Body of pancreas (tissue), 4 donors: Measurements from ENCODE around the gene RPL41.

Source experiments
- POLR2A ChIP-seq, 3 donors: fragments of 450-650 bp; IDR thresholded peaks; one replicate each; pipeline ENCODE4 v1.6.1; 2016; ENCODE audit warnings: antibody characterized with exemption in 3 of 3, mild to moderate bottlenecking in 2 of 3
- TF ChIP-seq, protein P1 (sequence below), 7 experiments: fragments of 450-650 bp in 4 of 7; fragments of 200-600 bp in 3 of 7; sonication (generic) in 3 of 7; IDR thresholded peaks; one replicate each; pipeline ENCODE4 v1.5.1; 2016 to 2019; ENCODE audit warnings: antibody characterized with exemption in 7 of 7

DNA sequence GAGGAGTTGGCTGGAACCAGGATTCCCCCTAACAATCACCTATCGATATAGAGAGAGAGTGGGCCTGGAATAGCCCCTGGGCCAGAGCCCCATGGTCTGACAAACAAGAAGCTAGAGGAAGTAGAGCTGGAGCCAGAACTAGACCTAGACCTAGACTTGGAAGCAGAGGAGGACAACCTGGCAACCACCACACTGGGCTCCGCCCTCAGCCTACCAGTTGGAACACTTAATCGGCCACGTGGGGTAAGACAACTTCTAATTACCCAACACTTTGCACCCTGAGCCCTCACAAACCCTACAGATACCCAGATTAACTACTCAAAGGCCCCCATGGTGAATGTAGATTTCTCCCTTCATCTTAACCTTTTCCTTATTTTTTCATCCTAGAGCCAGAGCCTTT is 16.6 kb upstream of the RPL41 start:
- TF ChIP-seq, protein P1, sequence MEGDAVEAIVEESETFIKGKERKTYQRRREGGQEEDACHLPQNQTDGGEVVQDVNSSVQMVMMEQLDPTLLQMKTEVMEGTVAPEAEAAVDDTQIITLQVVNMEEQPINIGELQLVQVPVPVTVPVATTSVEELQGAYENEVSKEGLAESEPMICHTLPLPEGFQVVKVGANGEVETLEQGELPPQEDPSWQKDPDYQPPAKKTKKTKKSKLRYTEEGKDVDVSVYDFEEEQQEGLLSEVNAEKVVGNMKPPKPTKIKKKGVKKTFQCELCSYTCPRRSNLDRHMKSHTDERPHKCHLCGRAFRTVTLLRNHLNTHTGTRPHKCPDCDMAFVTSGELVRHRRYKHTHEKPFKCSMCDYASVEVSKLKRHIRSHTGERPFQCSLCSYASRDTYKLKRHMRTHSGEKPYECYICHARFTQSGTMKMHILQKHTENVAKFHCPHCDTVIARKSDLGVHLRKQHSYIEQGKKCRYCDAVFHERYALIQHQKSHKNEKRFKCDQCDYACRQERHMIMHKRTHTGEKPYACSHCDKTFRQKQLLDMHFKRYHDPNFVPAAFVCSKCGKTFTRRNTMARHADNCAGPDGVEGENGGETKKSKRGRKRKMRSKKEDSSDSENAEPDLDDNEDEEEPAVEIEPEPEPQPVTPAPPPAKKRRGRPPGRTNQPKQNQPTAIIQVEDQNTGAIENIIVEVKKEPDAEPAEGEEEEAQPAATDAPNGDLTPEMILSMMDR (IDR thresholded peaks at IDR 0.05): no peak
- TF ChIP-seq POLR2A (IDR thresholded peaks at IDR 0.05): no peak
